Body of pancreas (tissue), 4 donors: Measurements from ENCODE around the gene MBD6. TPM values are rescaled to one million over a fixed set of nuclear protein-coding genes. Genes with fewer than 3 reads are reported as not detected.

Experiments used
- ATAC-seq: fragments of 150-250 bp; one replicate; pipeline ENCODE4 v1.9.1; 2016
- DNase-seq, 4 donors: peaks; one replicate each; pipeline ENCODE4 v3.0.0-alpha.2; 2019
- H3K27ac ChIP-seq, 4 donors: fragments of 200-600 bp; sonication (generic); 1 replicate in 3 of 4; 2 replicates in 1 of 4; pipeline versions ENCODE4 v1.5.1 to v1.6.1; 2016 to 2019; ENCODE audit warnings: mild to moderate bottlenecking in 1 of 4, mixed read lengths in 1 of 4, moderate library complexity in 1 of 4
- H3K27me3 ChIP-seq, 2 donors: fragments of 200-600 bp; sonication (generic); one replicate each; pipeline ENCODE4 v1.6.0; 2016; ENCODE audit warnings: mild to moderate bottlenecking in 1 of 2
- H3K36me3 ChIP-seq, 2 donors: fragments of 200-600 bp; sonication (generic); replicated peaks in 1 of 2; 2 replicates each; pipeline ENCODE4 v1.5.1; 2016; ENCODE audit warnings: low read depth in 2 of 2; ENCODE audit not compliant: insufficient read depth in 1 of 2
- H3K4me1 ChIP-seq: fragments of 200-600 bp; sonication (generic); one replicate; pipeline ENCODE4 v1.6.0; 2016
- H3K4me3 ChIP-seq, 2 donors: fragments of 200-600 bp; sonication (generic); 1 replicate in 1 of 2; 2 replicates in 1 of 2; pipeline ENCODE4 v1.5.1; 2016 to 2019
- H3K9me3 ChIP-seq, 3 donors: fragments of 200-600 bp; sonication (generic); 1 replicate in 2 of 3; 2 replicates in 1 of 3; pipeline ENCODE4 v1.5.1; 2016
- POLR2A ChIP-seq, 3 donors: fragments of 450-650 bp; IDR thresholded peaks; one replicate each; pipeline ENCODE4 v1.6.1; 2016; ENCODE audit warnings: antibody characterized with exemption in 3 of 3, mild to moderate bottlenecking in 2 of 3
- WGBS, 2 donors: methylation state at CpG; one replicate each; pipeline ENCODE4 v1.1.5; 2017; 5-methylcytosine and 5-hydroxymethylcytosine counted together
- intact Hi-C: fragments of 100-400 bp; cut with DNase I; formaldehyde crosslinking; loops from one replicate; pipeline ENCODE4 v1.15.1; 2023
- total RNA-seq, 2 donors: library from RNA; depleted of rRNA; stranded (reverse); fragments of >200 nt; gene quantifications; one replicate each; pipeline ENCODE4 v1.1.0, GENCODE V29; 2016
- TF ChIP-seq, protein P1 (sequence below), 7 experiments: fragments of 450-650 bp in 4 of 7; fragments of 200-600 bp in 3 of 7; sonication (generic) in 3 of 7; IDR thresholded peaks; one replicate each; pipeline ENCODE4 v1.5.1; 2016 to 2019; ENCODE audit warnings: antibody characterized with exemption in 7 of 7

MBD6 gene
- total RNA-seq, 2 donors from 2014 or later = 22.7 to 30.6 TPM

DNA sequence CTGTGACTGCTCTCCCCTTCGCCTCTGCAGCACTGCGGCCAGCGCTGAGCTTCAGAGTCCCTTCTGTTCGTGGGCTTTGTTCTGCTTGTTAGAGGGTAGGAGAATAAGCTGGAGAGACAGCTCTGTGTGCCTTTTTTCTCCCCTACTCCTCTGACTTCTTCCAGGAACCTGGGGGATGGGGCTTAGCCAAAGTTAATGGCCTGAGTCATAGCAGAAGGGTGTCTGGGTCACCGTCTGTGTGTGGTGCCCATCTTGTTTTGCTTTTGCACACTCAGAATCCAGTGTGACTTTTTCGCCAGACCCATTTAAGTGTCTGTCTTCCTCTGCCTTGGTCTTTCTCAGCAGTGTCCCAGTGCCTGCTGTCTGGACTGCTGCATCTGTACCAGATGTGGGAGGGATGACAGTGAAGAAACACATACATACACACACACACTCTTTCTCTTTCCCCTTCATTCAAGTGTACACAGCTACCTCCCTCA lies 30.2 kb downstream of the MBD6 start:
- TF ChIP-seq, protein P1, sequence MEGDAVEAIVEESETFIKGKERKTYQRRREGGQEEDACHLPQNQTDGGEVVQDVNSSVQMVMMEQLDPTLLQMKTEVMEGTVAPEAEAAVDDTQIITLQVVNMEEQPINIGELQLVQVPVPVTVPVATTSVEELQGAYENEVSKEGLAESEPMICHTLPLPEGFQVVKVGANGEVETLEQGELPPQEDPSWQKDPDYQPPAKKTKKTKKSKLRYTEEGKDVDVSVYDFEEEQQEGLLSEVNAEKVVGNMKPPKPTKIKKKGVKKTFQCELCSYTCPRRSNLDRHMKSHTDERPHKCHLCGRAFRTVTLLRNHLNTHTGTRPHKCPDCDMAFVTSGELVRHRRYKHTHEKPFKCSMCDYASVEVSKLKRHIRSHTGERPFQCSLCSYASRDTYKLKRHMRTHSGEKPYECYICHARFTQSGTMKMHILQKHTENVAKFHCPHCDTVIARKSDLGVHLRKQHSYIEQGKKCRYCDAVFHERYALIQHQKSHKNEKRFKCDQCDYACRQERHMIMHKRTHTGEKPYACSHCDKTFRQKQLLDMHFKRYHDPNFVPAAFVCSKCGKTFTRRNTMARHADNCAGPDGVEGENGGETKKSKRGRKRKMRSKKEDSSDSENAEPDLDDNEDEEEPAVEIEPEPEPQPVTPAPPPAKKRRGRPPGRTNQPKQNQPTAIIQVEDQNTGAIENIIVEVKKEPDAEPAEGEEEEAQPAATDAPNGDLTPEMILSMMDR (IDR thresholded peaks at IDR 0.05) = no peak
- TF ChIP-seq POLR2A (IDR thresholded peaks at IDR 0.05) = no peak
- H3K36me3 ChIP-seq = no peaks in the 10 kb centered on the region
- H3K27me3 ChIP-seq = no peaks in the 10 kb centered on the region
- DNase-seq = no peak
- H3K4me1 ChIP-seq = peaks cover 6% of the 10 kb centered on the region
- 63 to 71% methylated on average over 5 to 6 of the region's 6 CpGs for WGBS, 2 donors
- no peaks in the 10 kb centered on the region for H3K9me3 ChIP-seq
- intact Hi-C loops = no loop called here
- no peak overlapping the region for H3K27ac ChIP-seq
- H3K4me3 ChIP-seq = no peak overlapping the region
- no peak for ATAC-seq

DNA sequence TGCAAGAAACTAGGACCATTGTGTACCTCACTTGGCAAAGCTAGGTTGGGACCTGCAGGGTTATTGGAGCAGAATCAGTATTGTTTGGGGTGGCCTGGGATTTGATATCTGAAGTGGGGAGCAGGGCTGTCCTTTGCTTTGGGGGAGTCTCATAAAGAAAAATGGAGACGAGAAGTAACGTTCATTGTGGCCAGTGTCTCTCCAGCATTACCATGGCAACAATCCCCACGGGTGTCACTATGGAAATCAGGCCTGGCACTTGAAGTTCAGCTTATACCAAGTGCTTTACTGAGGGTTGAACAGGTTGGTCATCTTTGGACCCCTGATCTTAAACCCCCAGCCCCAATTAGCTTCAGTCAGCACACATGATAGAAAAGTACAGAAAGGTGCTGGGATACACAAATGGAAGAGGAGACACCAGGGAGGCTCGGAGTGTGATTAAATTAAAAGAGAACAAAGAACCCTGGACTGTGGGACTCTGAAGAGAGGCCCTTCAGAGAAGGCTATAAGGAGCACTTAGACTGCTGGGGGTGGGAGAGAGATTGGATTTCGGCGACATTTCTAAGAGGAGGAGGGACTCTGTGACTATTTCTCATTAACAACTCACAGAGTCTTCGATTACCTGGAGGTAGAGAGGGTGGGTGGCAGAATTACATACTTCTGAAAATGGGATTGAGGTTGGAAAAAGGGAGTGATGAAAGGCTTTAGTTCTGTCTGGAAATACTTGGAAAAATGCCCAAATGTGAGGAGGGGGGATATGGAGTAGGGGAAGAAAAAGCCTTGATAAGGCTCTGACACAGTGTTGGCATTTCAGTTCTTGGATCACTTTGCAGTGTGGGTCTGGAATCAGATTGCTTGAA lies 30.9 kb downstream of the MBD6 start:
- Histone ChIP-seq H3K36me3 (no peaks in the 10 kb centered on the region), H3K9me3 (no peaks in the 10 kb centered on the region), H3K4me3 (no peak overlapping the region), H3K27me3 (no peaks in the 10 kb centered on the region), H3K27ac (no peak overlapping the region), H3K4me1 (peaks cover 6% of the 10 kb centered on the region)
- WGBS, 2 donors = 66% methylated on average over 7 of the region's 7 CpGs
- no peak for ATAC-seq
- no peak for TF ChIP-seq POLR2A (IDR thresholded peaks at IDR 0.05)
- TF ChIP-seq, protein P1 (IDR thresholded peaks at IDR 0.05) = no peak
- no peak for DNase-seq
- intact Hi-C loops = no loop called here

DNA sequence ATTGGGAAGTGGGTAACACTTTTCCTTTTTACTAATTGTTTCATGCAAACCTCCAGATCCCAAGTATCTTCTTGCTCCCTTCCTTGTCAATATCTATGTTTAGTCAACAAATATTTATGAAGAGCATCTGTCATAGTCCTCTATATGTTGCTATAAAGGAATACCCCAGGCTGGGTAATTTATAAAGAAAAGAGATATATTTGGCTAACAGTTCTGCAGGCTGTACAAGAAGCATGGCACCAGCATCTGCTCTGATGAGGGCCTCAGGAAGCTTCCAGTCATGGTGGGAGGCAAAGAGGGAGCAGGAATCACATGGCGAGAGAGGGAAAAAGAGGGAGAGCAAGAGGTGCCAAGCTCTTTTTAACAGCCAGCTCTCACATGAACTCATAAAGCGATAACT lies 31.8 kb downstream of the MBD6 start:
- DNase-seq = no peak
- peaks cover 6% of the 10 kb centered on the region for H3K4me1 ChIP-seq
- no peaks in the 10 kb centered on the region for H3K27me3 ChIP-seq
- no peak overlapping the region for H3K27ac ChIP-seq
- 80 to 95% methylated on average over 2 of the region's 2 CpGs for WGBS, 2 donors
- no peak overlapping the region for H3K4me3 ChIP-seq
- ATAC-seq = no peak
- H3K9me3 ChIP-seq = no peaks in the 10 kb centered on the region
- TF ChIP-seq, protein P1 (IDR thresholded peaks at IDR 0.05) = no peak
- TF ChIP-seq POLR2A (IDR thresholded peaks at IDR 0.05) = no peak
- no peaks in the 10 kb centered on the region for H3K36me3 ChIP-seq
- intact Hi-C loops = no loop called here

DNA sequence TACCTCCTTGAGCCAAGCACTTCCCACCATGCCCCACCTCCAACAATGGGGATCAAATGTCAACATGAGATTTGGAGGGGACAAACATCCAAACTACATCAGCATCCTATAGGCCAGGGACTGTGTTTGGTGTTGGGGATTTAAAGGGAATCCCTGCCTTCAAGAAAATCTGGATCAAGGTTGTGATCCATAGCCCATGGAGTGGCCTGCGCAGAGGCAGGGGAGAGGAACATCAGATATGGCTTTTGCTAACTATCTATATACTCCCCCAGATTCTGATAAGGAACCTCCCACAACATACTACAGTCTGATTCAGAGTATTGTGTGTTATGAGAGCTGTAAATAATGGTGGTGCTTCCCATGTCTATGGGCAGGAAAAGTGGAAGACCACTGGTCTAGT lies 32.3 kb downstream of the MBD6 start:
- ATAC-seq (no peak), DNase-seq (no peak)
- Histone ChIP-seq H3K9me3 (no peaks in the 10 kb centered on the region), H3K27ac (no peak overlapping the region), H3K36me3 (no peaks in the 10 kb centered on the region), H3K4me1 (peaks cover 4% of the 10 kb centered on the region), H3K4me3 (no peak overlapping the region), H3K27me3 (no peaks in the 10 kb centered on the region)
- intact Hi-C loops = no loop called here
- WGBS, 2 donors = 89 to 100% methylated on average over 1 of the region's 1 CpG
- TF ChIP-seq POLR2A (IDR thresholded peaks at IDR 0.05) = no peak
- TF ChIP-seq, protein P1 (IDR thresholded peaks at IDR 0.05) = no peak

DNA sequence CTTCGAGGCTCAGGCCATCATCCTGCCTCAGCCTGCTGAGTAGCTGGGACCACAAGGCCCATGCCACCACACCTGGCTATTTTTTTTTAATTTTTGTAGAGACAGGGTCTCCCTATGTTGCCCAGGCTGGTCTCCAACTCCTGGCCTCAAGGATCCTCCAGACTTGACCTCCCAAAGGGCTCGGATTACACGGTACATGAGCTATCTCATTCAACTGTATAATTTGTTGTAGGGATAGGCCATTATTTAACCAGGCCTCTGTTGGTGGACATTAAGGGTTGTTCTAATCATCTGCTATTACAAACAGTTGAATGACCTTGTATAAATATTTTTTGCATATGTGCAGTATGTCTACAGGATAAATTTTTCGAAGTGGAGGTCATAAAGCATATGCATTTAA lies 36.2 kb downstream of the MBD6 start:
- Histone ChIP-seq H3K27ac (no peak overlapping the region), H3K36me3 (no peaks in the 10 kb centered on the region), H3K27me3 (no peaks in the 10 kb centered on the region), H3K4me3 (no peak overlapping the region), H3K9me3 (no peaks in the 10 kb centered on the region), H3K4me1 (no peaks in the 10 kb centered on the region)
- WGBS, 2 donors = 72 to 79% methylated on average over 4 of the region's 4 CpGs
- intact Hi-C loops = no loop called here
- ATAC-seq (no peak), DNase-seq (no peak)
- TF ChIP-seq, protein P1 (IDR thresholded peaks at IDR 0.05) = no peak
- TF ChIP-seq POLR2A (IDR thresholded peaks at IDR 0.05) = no peak
